22Rv1 (cell line): ENCODE data around the gene CACNA1E.
"Not testable (repeated sequence)": the region's sequence is repeated elsewhere in the genome, so short reads cannot be mapped to it uniquely, and the experiment has no call there.

Experiments
- ZFX ChIP-seq: fragments of 450-650 bp; IDR thresholded peaks from 2 replicates; pipeline ENCODE4 v1.6.1; 2017; ENCODE audit warnings: antibody characterized with exemption, borderline replicate concordance
- TF ChIP-seq, protein P1 (sequence below): fragments of 450-650 bp; IDR thresholded peaks from 2 replicates; pipeline ENCODE4 v1.5.1; 2017; ENCODE audit warnings: mild to moderate bottlenecking

DNA sequence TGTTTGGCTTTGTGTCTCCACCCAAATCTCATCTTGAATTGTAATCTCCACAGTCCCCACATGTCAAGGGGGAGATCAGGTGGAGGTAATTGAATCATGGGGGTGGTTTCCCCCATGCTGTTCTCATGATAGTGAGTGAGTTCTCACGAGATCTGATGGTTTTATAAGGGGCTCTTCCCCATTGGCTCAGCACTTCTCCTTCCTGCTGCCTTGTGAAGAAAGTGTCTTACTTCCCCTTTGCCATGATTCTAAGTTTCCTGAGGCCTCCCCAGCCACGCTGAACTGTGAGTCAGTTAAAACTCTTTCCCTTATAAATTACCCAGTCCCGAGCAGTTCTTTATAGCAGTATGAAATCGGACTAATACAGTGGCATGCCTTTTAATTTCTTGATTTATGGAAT is 59.1 kb downstream of the CACNA1E start:
- TF ChIP-seq, protein P1, sequence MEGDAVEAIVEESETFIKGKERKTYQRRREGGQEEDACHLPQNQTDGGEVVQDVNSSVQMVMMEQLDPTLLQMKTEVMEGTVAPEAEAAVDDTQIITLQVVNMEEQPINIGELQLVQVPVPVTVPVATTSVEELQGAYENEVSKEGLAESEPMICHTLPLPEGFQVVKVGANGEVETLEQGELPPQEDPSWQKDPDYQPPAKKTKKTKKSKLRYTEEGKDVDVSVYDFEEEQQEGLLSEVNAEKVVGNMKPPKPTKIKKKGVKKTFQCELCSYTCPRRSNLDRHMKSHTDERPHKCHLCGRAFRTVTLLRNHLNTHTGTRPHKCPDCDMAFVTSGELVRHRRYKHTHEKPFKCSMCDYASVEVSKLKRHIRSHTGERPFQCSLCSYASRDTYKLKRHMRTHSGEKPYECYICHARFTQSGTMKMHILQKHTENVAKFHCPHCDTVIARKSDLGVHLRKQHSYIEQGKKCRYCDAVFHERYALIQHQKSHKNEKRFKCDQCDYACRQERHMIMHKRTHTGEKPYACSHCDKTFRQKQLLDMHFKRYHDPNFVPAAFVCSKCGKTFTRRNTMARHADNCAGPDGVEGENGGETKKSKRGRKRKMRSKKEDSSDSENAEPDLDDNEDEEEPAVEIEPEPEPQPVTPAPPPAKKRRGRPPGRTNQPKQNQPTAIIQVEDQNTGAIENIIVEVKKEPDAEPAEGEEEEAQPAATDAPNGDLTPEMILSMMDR: not testable (repeated sequence)
- not testable (repeated sequence) for TF ChIP-seq ZFX
